Hepatocyte (in vitro differentiated cells): ENCODE data around the gene BOK. TPM values are rescaled to one million over a fixed set of nuclear protein-coding genes. Genes with fewer than 3 reads are reported as not detected.

ENCODE experiments used
- DNase-seq: peaks from one replicate; pipeline ENCODE4 v3.0.0-alpha.2; 2016; ENCODE audit warnings: low spot score
- H2AFZ ChIP-seq: fragments of 200-600 bp; sonication (generic); 2 replicates; pipeline ENCODE4 v1.6.0; 2016; ENCODE audit warnings: antibody characterized with exemption, mild to moderate bottlenecking
- H3K27ac ChIP-seq: fragments of 200-600 bp; sonication (generic); 2 replicates; pipeline ENCODE4 v1.5.1; 2016; ENCODE audit warnings: mild to moderate bottlenecking
- H3K27me3 ChIP-seq: fragments of 200-600 bp; sonication (generic); 2 replicates; pipeline ENCODE4 v1.6.1; 2016
- H3K36me3 ChIP-seq: fragments of 200-600 bp; sonication (generic); replicated peaks from 2 replicates; pipeline ENCODE4 v1.5.1; 2016; ENCODE audit warnings: low read depth; ENCODE audit not compliant: insufficient read depth
- H3K4me1 ChIP-seq: fragments of 200-600 bp; sonication (generic); 2 replicates; pipeline ENCODE4 v1.5.1; 2016; ENCODE audit warnings: mild to moderate bottlenecking, moderate library complexity; ENCODE audit not compliant: insufficient read depth
- H3K4me2 ChIP-seq: fragments of 200-600 bp; sonication (generic); 2 replicates; pipeline ENCODE4 v1.6.0; 2016
- H3K4me3 ChIP-seq: fragments of 200-600 bp; sonication (generic); 2 replicates; pipeline ENCODE4 v1.5.1; 2016; ENCODE audit warnings: mild to moderate bottlenecking
- H3K79me2 ChIP-seq: fragments of 200-600 bp; sonication (generic); 2 replicates; pipeline ENCODE4 v1.6.0; 2017; ENCODE audit warnings: mild to moderate bottlenecking
- H3K9me2 ChIP-seq: fragments of 200-600 bp; sonication (generic); replicated peaks from 2 replicates; pipeline ENCODE4 v1.6.0; 2017; ENCODE audit warnings: mild to moderate bottlenecking; ENCODE audit not compliant: insufficient read depth
- H3K9me3 ChIP-seq: fragments of 200-600 bp; sonication (generic); 2 replicates; pipeline ENCODE4 v1.5.1; 2016; ENCODE audit warnings: low read depth, mild to moderate bottlenecking
- H4K20me1 ChIP-seq: fragments of 200-600 bp; sonication (generic); 2 replicates; pipeline ENCODE4 v1.6.0; 2016; ENCODE audit warnings: mild to moderate bottlenecking; ENCODE audit not compliant: insufficient read depth, poor library complexity, severe bottlenecking
- EZH2 ChIP-seq: fragments of 200-600 bp; sonication (generic); IDR thresholded peaks from 2 replicates; pipeline ENCODE4 v1.6.1; 2016; ENCODE audit warnings: antibody characterized with exemption, mild to moderate bottlenecking, borderline replicate concordance
- EZH2phosphoT487 ChIP-seq: fragments of 200-600 bp; sonication (generic); IDR thresholded peaks from one replicate; pipeline ENCODE4 v1.6.1; 2018; ENCODE audit warnings: antibody characterized with exemption, mild to moderate bottlenecking, low read depth, moderate library complexity; ENCODE audit not compliant: unreplicated experiment, severe bottlenecking
- WGBS: methylation state at CpG from one replicate; pipeline ENCODE4 v1.1.6; 2016; ENCODE audit warnings: low lambda C conversion rate; ENCODE audit errors: missing lambda C conversion rate; 5-methylcytosine and 5-hydroxymethylcytosine counted together
- polyA plus RNA-seq: library from polyadenylated mRNA; unstranded; fragments of >200 nt; fragmentation: Nextera tagmentation; extraction: Ambion mirVana; gene quantifications from 2 replicates; pipeline ENCODE4 v1.2.1, GENCODE V29; 2016
- total RNA-seq: library from RNA; depleted of rRNA; stranded (reverse); fragments of >200 nt; gene quantifications from 2 replicates; pipeline ENCODE4 v1.2.3, GENCODE V29; 2014
- TF ChIP-seq, protein P1 (sequence below): fragments of 200-600 bp; sonication (generic); IDR thresholded peaks from 2 replicates; pipeline ENCODE4 v1.5.1; 2016; ENCODE audit warnings: antibody characterized with exemption, mild to moderate bottlenecking; ENCODE audit not compliant: poor library complexity

BOK gene
- total and polyA plus RNA-seq, 2 experiments from 2014 or later = 24.2 to 26.5 TPM

DNA sequence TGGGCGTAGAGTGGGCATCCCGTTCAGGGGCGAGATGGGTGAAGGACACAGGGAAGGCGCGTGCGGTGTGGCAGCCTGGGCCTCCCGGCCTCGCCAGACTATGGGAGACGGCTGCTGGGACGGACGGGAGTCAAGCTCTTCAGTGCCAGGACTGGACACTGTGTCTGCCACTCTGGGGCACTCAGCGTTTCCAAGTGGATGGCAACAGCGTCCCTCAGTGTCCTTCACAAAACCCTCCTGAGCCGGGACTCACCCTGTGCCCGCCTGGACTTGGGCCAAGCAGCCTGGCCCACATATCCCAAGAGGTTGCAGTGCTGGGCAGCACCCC lies 16.3 kb upstream of the BOK start:
- Histone ChIP-seq H3K4me3 (no peak overlapping the region), H3K27me3 (peaks cover 14% of the 10 kb centered on the region), H3K9me3 (no peaks in the 10 kb centered on the region), H3K9me2 (no peaks in the 10 kb centered on the region), H2AFZ (no peak overlapping the region), H3K4me1 (peaks cover 22% of the 10 kb centered on the region), H3K27ac (no peak overlapping the region), H3K4me2 (no peak overlapping the region), H4K20me1 (no peaks in the 10 kb centered on the region), H3K36me3 (no peaks in the 10 kb centered on the region), H3K79me2 (no peaks in the 10 kb centered on the region)
- TF ChIP-seq EZH2 = no peak
- TF ChIP-seq, protein P1, sequence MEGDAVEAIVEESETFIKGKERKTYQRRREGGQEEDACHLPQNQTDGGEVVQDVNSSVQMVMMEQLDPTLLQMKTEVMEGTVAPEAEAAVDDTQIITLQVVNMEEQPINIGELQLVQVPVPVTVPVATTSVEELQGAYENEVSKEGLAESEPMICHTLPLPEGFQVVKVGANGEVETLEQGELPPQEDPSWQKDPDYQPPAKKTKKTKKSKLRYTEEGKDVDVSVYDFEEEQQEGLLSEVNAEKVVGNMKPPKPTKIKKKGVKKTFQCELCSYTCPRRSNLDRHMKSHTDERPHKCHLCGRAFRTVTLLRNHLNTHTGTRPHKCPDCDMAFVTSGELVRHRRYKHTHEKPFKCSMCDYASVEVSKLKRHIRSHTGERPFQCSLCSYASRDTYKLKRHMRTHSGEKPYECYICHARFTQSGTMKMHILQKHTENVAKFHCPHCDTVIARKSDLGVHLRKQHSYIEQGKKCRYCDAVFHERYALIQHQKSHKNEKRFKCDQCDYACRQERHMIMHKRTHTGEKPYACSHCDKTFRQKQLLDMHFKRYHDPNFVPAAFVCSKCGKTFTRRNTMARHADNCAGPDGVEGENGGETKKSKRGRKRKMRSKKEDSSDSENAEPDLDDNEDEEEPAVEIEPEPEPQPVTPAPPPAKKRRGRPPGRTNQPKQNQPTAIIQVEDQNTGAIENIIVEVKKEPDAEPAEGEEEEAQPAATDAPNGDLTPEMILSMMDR = no peak
- TF ChIP-seq EZH2phosphoT487 = no peak
- 90% methylated on average over 15 of the region's 15 CpGs for WGBS
- DNase-seq = no peak

DNA sequence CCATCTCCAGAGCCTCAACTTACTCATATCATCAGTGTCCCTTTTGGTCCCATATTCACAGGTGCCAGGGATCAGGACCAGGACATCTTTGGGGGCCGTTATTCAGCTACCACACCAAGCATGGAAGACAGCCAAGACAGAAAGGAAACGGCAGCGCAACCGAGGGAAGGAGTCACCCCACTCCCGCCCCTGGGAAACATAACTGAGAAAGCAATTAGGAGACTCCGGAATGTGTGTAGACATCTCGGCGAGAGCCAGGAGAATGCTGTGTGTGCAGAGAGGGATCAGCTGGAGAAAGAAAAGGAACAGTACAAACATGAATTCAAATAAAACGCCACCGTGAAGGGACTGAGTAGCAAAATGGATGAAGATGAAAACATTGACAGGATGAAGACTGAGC lies 13.4 kb upstream of the BOK start:
- no peaks in the 10 kb centered on the region for H3K36me3 ChIP-seq
- H3K9me2 ChIP-seq = no peaks in the 10 kb centered on the region
- no peak for TF ChIP-seq EZH2phosphoT487
- TF ChIP-seq, protein P1 = no peak
- TF ChIP-seq EZH2 = no peak
- no peaks in the 10 kb centered on the region for H3K9me3 ChIP-seq
- no peak overlapping the region for H3K4me3 ChIP-seq
- peaks cover 27% of the 10 kb centered on the region for H3K4me1 ChIP-seq
- H3K27ac ChIP-seq = no peak overlapping the region
- H3K79me2 ChIP-seq = no peaks in the 10 kb centered on the region
- no peak for DNase-seq
- no peak overlapping the region for H2AFZ ChIP-seq
- whole genome bisulfite sequencing = 60% methylated on average over 10 of the region's 10 CpGs
- H3K4me2 ChIP-seq = no peak overlapping the region
- H4K20me1 ChIP-seq = no peaks in the 10 kb centered on the region
- peaks cover 14% of the 10 kb centered on the region for H3K27me3 ChIP-seq

DNA sequence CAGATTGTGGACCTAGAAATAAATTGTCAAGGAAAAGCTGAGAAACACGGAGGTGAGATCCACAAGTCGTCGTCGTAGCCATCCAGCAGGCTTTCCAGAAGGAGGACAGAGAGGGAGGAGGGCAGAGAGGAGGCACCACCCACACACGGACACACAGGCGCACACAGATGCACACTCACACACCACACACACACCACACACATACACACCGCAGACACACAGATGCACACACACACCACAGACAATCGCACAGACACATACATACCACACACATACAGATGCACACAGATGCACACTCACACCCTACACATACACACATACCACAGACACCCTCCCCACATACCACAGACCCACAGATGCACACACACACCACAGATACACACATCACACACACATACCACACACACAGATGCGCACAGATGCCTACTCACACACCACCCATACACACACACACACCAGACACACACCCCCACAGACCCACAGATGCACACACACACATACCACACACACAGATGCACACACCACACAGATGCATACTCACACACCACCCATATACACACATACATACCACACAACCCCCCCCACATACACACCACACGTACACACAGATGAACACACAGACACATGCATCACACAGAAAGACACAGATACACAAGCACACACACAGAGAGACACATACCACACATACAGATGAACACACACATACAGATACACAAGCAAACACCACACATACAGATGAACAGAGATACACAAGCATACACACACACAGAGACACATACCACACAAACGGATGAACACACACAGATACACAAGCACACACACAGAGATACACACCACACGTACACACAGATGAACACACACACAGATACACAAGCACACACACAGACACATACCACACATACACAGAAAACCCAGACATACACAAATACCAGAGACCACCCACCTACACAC lies 12.7 kb upstream of the BOK start:
- H2AFZ ChIP-seq = no peak overlapping the region
- H3K4me2 ChIP-seq = no peak overlapping the region

More for the DNA sequence above, 12.7 kb upstream of the BOK start:
- Histone ChIP-seq H3K9me2 (no peaks in the 10 kb centered on the region), H3K9me3 (no peaks in the 10 kb centered on the region), H3K4me1 (peaks cover 24% of the 10 kb centered on the region), H3K36me3 (no peaks in the 10 kb centered on the region), H3K79me2 (no peaks in the 10 kb centered on the region), H3K27me3 (peaks cover 14% of the 10 kb centered on the region), H3K27ac (no peak overlapping the region), H4K20me1 (no peaks in the 10 kb centered on the region), H3K4me3 (no peak overlapping the region)
- WGBS = 83% methylated on average over 12 of the region's 12 CpGs
- no peak for DNase-seq
- TF ChIP-seq, protein P1 = no peak
- no peak for TF ChIP-seq EZH2
